SK-N-SH treated with all-trans-retinoic acid at 6 μM for 48 hours (cell line): Measurements from ENCODE around the gene COL24A1.

Experiments
- BACH2 ChIP-seq: fragments of 250-450 bp; sonication (Bioruptor Pico); IDR thresholded peaks from 2 replicates; pipeline ENCODE4 v1.9.0; 2021; ENCODE audit warnings: mild to moderate bottlenecking, borderline replicate concordance
- CREB5 ChIP-seq: fragments of 250-450 bp; sonication (Bioruptor Pico); IDR thresholded peaks from 2 replicates; pipeline ENCODE4 v1.5.1; 2020; ENCODE audit warnings: low read depth, mild to moderate bottlenecking, moderate library complexity
- ESRRG ChIP-seq: fragments of 250-450 bp; sonication (Bioruptor Pico); IDR thresholded peaks from 2 replicates; pipeline ENCODE4 v1.6.1; 2021; ENCODE audit warnings: mild to moderate bottlenecking
- GLIS3 ChIP-seq: fragments of 250-450 bp; sonication (Bioruptor Pico); IDR thresholded peaks from 2 replicates; pipeline ENCODE4 v1.5.0; 2020; ENCODE audit warnings: mild to moderate bottlenecking, moderate library complexity
- OSR1 ChIP-seq: fragments of 250-450 bp; sonication (Bioruptor Pico); IDR thresholded peaks from 2 replicates; pipeline ENCODE4 v1.8.0; 2022; ENCODE audit warnings: moderate library complexity, mild to moderate bottlenecking, inconsistent platforms
- PATZ1 ChIP-seq: fragments of 250-450 bp; sonication (Bioruptor Pico); IDR thresholded peaks from 2 replicates; pipeline ENCODE4 v1.8.0; 2020; ENCODE audit warnings: mild to moderate bottlenecking, moderate library complexity, borderline replicate concordance
- PPARA ChIP-seq: fragments of 250-450 bp; sonication (Bioruptor Pico); IDR thresholded peaks from 2 replicates; pipeline ENCODE4 v1.5.0; 2020; ENCODE audit warnings: mild to moderate bottlenecking, borderline replicate concordance
- RARB ChIP-seq: fragments of 250-450 bp; sonication (Bioruptor Pico); IDR thresholded peaks from 2 replicates; pipeline ENCODE4 v1.8.0; 2021; ENCODE audit warnings: mild to moderate bottlenecking, moderate library complexity
- TCF4 ChIP-seq: fragments of 250-450 bp; sonication (Bioruptor Pico); IDR thresholded peaks from 2 replicates; pipeline ENCODE4 v1.8.0; 2021; ENCODE audit warnings: mild to moderate bottlenecking, moderate library complexity, borderline replicate concordance
- ZC3H10 ChIP-seq: fragments of 250-450 bp; sonication (Bioruptor Pico); IDR thresholded peaks from 2 replicates; pipeline ENCODE4 v1.5.1; 2021; ENCODE audit warnings: mild to moderate bottlenecking, moderate library complexity
- ZFP3 ChIP-seq: fragments of 250-450 bp; sonication (Bioruptor Pico); IDR thresholded peaks from 2 replicates; pipeline ENCODE4 v1.5.0; 2020; ENCODE audit warnings: mild to moderate bottlenecking, moderate library complexity
- ZFP30 ChIP-seq: fragments of 450-650 bp; formaldehyde crosslinking; IDR thresholded peaks from 2 replicates; pipeline ENCODE4 v1.5.0; 2022; ENCODE audit warnings: mild to moderate bottlenecking, moderate library complexity
- ZNF70 ChIP-seq: fragments of 450-650 bp; formaldehyde crosslinking; IDR thresholded peaks from 2 replicates; pipeline ENCODE4 v1.5.0; 2020; ENCODE audit warnings: mild to moderate bottlenecking, moderate library complexity
- ZNF8 ChIP-seq: fragments of 450-650 bp; formaldehyde crosslinking; IDR thresholded peaks from 2 replicates; pipeline ENCODE4 v1.5.0; 2020; ENCODE audit warnings: mild to moderate bottlenecking, moderate library complexity

- no peak for TF ChIP-seq GLIS3 (CRISPR knock-in tag)
- TF ChIP-seq ZFP30 (CRISPR knock-in tag): no peak
- no peak for TF ChIP-seq OSR1 (CRISPR knock-in tag)
- no peak for TF ChIP-seq CREB5 (CRISPR knock-in tag)
- no peak for TF ChIP-seq PATZ1 (CRISPR knock-in tag)
- TF ChIP-seq ZNF8 (CRISPR knock-in tag): no peak
- TF ChIP-seq RARB (CRISPR knock-in tag): no peak
- TF ChIP-seq BACH2 (CRISPR knock-in tag): no peak
- no peak for TF ChIP-seq PPARA (CRISPR knock-in tag)
- no peak for TF ChIP-seq TCF4 (CRISPR knock-in tag)
- TF ChIP-seq ZNF70 (CRISPR knock-in tag): no peak
- TF ChIP-seq ZFP3 (CRISPR knock-in tag): no peak
- no peak for TF ChIP-seq ESRRG (CRISPR knock-in tag)
- TF ChIP-seq ZC3H10 (CRISPR knock-in tag): no peak
These were observed 3.2 kb upstream of the COL24A1 start for GRCh38 chr1:86159800-86160199.
